ENCODE data around the gene NTRK2. TPM values are rescaled to one million over a fixed set of nuclear protein-coding genes. Genes with fewer than 3 reads are reported as not detected.

The NTRK2 gene
- polyA plus RNA-seq, 10 donors, result 26.4 to 44.3 (median 30.1) TPM

GRCh38 chr9:84815554-84815953 lies 146.0 kb downstream of the NTRK2 start:
- DNase-seq, result no peak

- no peak for DNase-seq
Measured at GRCh38 chr9:84817038-84817437, 147.5 kb downstream of the NTRK2 start.

GRCh38 chr9:84818791-84819190 lies 149.3 kb downstream of the NTRK2 start:
- peak in 1 of 3 donors; percentile 24 for DNase-seq

- DNase-seq, result peak in 1 of 3 donors; percentile 70
Measured at GRCh38 chr9:84819491-84819991, 150.0 kb downstream of the NTRK2 start.

- peak; percentile 81 to 95 (median 91) for DNase-seq
Measured at GRCh38 chr9:84821431-84821830, 151.9 kb downstream of the NTRK2 start.

- DNase-seq, result no peak
Measured at GRCh38 chr9:84822589-84823233, 153.2 kb downstream of the NTRK2 start.

DNA sequence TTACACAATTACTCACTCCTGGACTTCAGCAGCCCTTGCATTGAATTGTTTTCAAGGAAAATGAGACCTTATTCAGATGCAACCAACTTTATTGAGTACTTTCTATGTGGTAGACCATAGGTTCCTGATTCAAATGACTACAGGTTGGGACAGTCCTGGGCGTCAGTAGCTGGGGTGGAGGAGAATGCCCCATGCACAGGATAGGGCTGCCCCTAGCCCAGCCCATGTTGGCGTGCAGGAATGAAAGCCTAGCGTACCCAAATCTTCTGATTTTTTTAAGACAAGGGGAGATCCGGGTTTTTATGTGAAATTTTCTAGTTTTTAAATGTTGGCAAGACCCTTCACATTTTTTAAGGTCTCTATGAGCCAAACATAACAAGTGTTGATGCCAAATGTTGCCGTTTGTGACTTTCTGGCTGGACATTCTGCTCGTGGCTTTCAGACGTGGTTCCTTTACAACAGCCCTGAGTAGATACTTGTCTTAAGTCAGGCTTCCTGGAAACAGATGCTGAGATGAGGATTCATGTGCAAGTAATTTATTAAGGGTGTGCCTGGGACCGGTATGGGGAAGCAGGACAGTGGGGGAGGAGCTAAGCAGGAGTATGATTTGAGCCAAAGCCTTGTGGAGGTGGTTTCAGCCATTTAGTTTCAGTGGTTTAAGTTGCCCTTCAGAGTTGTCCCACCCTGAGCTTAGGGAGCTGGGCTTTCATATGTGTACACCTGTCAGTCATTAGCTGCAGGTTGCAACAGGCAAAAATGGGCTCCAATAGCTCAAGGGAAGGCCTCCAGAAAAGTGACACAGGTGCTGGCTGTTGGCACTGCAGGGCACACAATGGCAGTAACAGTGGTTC lies 154.1 kb downstream of the NTRK2 start:
- DNase-seq, result peak in 1 of 3 donors; percentile 74

GRCh38 chr9:84827216-84827765 lies 157.8 kb downstream of the NTRK2 start:
- DNase-seq, result peak in 2 of 3 donors; percentile 54 to 84

DNA sequence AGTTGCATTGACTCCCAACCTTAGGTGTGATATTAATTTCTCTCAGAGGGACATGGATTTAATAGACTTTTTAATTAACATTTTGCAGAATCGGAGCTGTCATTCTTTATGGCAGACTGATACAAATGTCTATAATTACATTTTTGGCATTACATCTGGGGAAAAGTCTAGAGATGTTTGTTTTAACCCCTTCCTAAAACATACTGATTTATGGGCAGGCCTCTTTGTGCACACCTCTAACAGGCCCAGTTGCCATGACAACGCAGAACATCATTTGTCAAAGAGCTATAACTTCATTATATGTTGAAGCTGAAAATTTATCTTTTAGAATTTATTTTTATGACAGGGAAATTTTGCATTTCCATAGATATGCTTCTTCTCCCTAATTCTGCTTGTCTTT lies 158.5 kb downstream of the NTRK2 start:
- DNase-seq, result peak in 1 of 3 donors; percentile 30

GRCh38 chr9:84829471-84829870 lies 159.9 kb downstream of the NTRK2 start:
- DNase-seq, result peak in 1 of 3 donors; percentile 77

GRCh38 chr9:84829997-84830696 lies 160.6 kb downstream of the NTRK2 start:
- no peak for DNase-seq

GRCh38 chr9:84831377-84831776 lies 161.8 kb downstream of the NTRK2 start:
- no peak for DNase-seq

DNA sequence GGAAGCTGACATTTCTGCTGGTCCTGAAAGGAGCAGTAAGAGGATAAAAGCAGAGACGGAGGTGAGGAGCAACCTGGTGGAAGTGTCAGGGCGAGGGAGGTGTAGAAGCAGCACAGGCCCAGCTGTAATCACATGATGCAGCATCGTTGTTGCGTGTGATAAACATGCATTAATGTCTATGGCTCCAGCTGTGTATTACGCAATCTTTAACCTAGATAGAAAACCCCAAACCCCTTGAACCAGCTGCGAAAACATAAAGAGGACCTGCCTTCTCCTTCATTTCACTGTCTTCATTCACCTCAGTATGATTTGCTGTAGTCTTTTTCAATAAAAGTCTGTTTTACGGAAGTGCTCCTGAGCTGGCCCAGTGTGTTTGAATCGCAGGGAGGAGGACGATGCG lies 162.9 kb downstream of the NTRK2 start:
- no peak for DNase-seq

GRCh38 chr9:84834426-84834825 lies 164.9 kb downstream of the NTRK2 start:
- no peak for DNase-seq

DNA sequence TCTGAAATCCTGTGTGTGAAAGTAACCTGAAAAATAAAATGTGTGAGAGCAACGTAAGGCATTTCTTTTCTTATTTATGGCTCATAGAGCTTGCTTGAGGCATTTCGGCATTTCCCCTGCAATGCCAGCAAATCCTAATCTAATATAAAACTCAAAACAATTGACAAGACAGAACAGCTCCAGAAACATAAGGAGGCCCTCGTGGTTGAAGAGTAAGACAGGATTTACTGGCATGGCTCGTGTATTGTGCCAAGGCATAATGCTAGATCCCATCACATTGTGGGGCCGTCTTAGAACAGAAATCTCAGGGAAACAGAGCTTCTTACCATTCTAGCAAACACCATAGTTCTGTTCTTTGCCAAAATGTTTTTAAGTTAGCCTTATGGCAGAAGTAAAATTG lies 166.2 kb downstream of the NTRK2 start:
- DNase-seq, result no peak

DNA sequence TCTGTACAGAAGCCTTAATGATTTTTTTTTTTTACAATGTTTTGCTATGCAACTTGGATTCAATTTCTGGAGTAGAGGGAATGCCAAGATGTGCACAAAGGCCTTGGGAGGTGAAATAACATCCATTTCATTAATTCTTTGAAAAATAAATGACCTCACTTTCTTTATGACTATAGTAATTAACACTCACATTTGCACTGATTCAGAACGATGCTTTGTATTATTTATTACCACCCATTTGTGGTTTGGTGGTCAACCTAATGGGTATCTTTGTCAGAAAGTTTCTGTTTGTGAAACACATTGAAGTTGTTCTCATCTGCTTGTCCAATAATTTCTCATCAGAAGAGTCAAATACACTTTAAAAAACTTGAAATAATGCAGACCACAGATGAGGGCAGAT lies 169.3 kb downstream of the NTRK2 start:
- no peak for DNase-seq

- peak in 1 of 3 donors; percentile 69 for DNase-seq
Measured at GRCh38 chr9:84839541-84839940, 170.0 kb downstream of the NTRK2 start.

- no peak for DNase-seq
Measured at GRCh38 chr9:84841931-84842330, 172.4 kb downstream of the NTRK2 start.

- DNase-seq, result no peak
Measured at GRCh38 chr9:84843175-84843824, 173.8 kb downstream of the NTRK2 start.

- DNase-seq, result peak in 1 of 3 donors; percentile 75
Measured at GRCh38 chr9:84845956-84846900, 176.7 kb downstream of the NTRK2 start.
